GM18868 (cell line): ENCODE data around the gene GYS1.

Source experiments
- ATAC-seq: cut with Tn5 transposase; IDR thresholded peaks from one replicate; pipeline ENCODE4 v1.9.1; 2021; ENCODE audit warnings: mild to moderate bottlenecking, moderate library complexity; ENCODE audit not compliant: unreplicated experiment

Gene GYS1

GRCh38 chr19:48991011-48991609, 2.0 kb downstream of the GYS1 start:
- ATAC-seq = no peak

GRCh38 chr19:48990400-48990799, 2.7 kb downstream of the GYS1 start:
- ATAC-seq = no peak

- ATAC-seq = no peak
These were observed 3.3 kb downstream of the GYS1 start for GRCh38 chr19:48989701-48990291.

- no peak for ATAC-seq
These were observed 4.2 kb downstream of the GYS1 start for GRCh38 chr19:48988860-48989259.

GRCh38 chr19:48988286-48988685, 4.8 kb downstream of the GYS1 start:
- no peak for ATAC-seq

- ATAC-seq = no peak
These were observed 5.8 kb downstream of the GYS1 start for GRCh38 chr19:48987323-48987722.

- ATAC-seq = no peak
These were observed 6.9 kb downstream of the GYS1 start for GRCh38 chr19:48986211-48986610.

GRCh38 chr19:48985711-48986110, 7.4 kb downstream of the GYS1 start:
- no peak for ATAC-seq

GRCh38 chr19:48982280-48982679, 10.8 kb downstream of the GYS1 start:
- ATAC-seq = no peak

- no peak for ATAC-seq
These were observed 16.0 kb downstream of the GYS1 start for GRCh38 chr19:48977061-48977460.

GRCh38 chr19:48975947-48976847, 16.9 kb downstream of the GYS1 start:
- no peak for ATAC-seq

- ATAC-seq = no peak
These were observed 22.1 kb downstream of the GYS1 start for GRCh38 chr19:48970923-48971395.

GRCh38 chr19:48970139-48970766, 22.9 kb downstream of the GYS1 start:
- no peak for ATAC-seq

GRCh38 chr19:48969276-48970138, 23.6 kb downstream of the GYS1 start:
- ATAC-seq = no peak

GRCh38 chr19:48968813-48969218, 24.3 kb downstream of the GYS1 start:
- ATAC-seq = no peak

- ATAC-seq = no peak
These were observed 24.9 kb downstream of the GYS1 start for GRCh38 chr19:48968179-48968661.

- no peak for ATAC-seq
These were observed 25.5 kb downstream of the GYS1 start for GRCh38 chr19:48967346-48968178.

- no peak for ATAC-seq
These were observed 26.4 kb downstream of the GYS1 start for GRCh38 chr19:48966541-48967345.
